ENCODE data around the gene PGLYRP2.
"Not testable (repeated sequence)": the region's sequence is repeated elsewhere in the genome, so short reads cannot be mapped to it uniquely, and the experiment has no call there.

PGLYRP2 gene

GRCh38 chr19:15479391-15480345 lies at the start of gene PGLYRP2:
Gene PGLYRP2 (minus strand): TSS chr19:15479501. CDS start chr19:15479371, 130 bp downstream.
- DNase-seq = no peak

GRCh38 chr19:15527705-15528104 lies 48.4 kb upstream of the PGLYRP2 start:
- DNase-seq = no peak

GRCh38 chr19:15526408-15526807 lies 47.1 kb upstream of the PGLYRP2 start:
- DNase-seq = no peak

- no peak for DNase-seq
Observed at GRCh38 chr19:15525291-15525690, 46.0 kb upstream of the PGLYRP2 start.

GRCh38 chr19:15524781-15525180 lies 45.5 kb upstream of the PGLYRP2 start:
- no peak for DNase-seq

GRCh38 chr19:15519433-15519976 lies 40.2 kb upstream of the PGLYRP2 start:
- no peak for DNase-seq

GRCh38 chr19:15517778-15518177 lies 38.5 kb upstream of the PGLYRP2 start:
- no peak for DNase-seq

- no peak for DNase-seq
Observed at GRCh38 chr19:15516363-15516762, 37.1 kb upstream of the PGLYRP2 start.

- not testable (repeated sequence) for DNase-seq
Observed at GRCh38 chr19:15515227-15515625, 35.9 kb upstream of the PGLYRP2 start.

- no peak for DNase-seq
Observed at GRCh38 chr19:15511671-15512424, 32.5 kb upstream of the PGLYRP2 start.

GRCh38 chr19:15508035-15508710 lies 28.9 kb upstream of the PGLYRP2 start, which contains the start of gene CYP4F22:
Gene CYP4F22 (plus strand): TSS chr19:15508525. CDS start chr19:15525337, 16,812 bp downstream.
- DNase-seq = no peak

GRCh38 chr19:15507068-15508034 lies 28.1 kb upstream of the PGLYRP2 start:
- no peak for DNase-seq

GRCh38 chr19:15506074-15506571 lies 26.8 kb upstream of the PGLYRP2 start:
- no peak for DNase-seq

- no peak for DNase-seq
Observed at GRCh38 chr19:15502264-15502663, 23.0 kb upstream of the PGLYRP2 start.

- no peak for DNase-seq
Observed at GRCh38 chr19:15501596-15501995, 22.3 kb upstream of the PGLYRP2 start.

- no peak for DNase-seq
Observed at GRCh38 chr19:15498910-15499309, 19.6 kb upstream of the PGLYRP2 start.

- no peak for DNase-seq
Observed at GRCh38 chr19:15498156-15498858, 19.0 kb upstream of the PGLYRP2 start.

GRCh38 chr19:15495151-15495550 lies 15.8 kb upstream of the PGLYRP2 start:
- DNase-seq = no peak

- no peak for DNase-seq
Observed at GRCh38 chr19:15488489-15489226, 9.4 kb upstream of the PGLYRP2 start.

GRCh38 chr19:15487038-15487437 lies 7.7 kb upstream of the PGLYRP2 start:
- DNase-seq = no peak

Measured in NCI-H774 (cell line).